ENCODE results near the gene LAMP1. TPM values are rescaled to one million over a fixed set of nuclear protein-coding genes. Genes with fewer than 3 reads are reported as not detected.

LAMP1 gene
- total RNA-seq, 1 donor from 2014 or later: 413 TPM

- H3K4me1 Mint-ChIP-seq (ENCODE audit: unreplicated experiment): no peaks in the 10 kb centered on the region
- no peaks in the 10 kb centered on the region for H3K27me3 Mint-ChIP-seq (ENCODE audit: unreplicated experiment)
- H3K9me3 Mint-ChIP-seq (ENCODE audit: unreplicated experiment): no peaks in the 10 kb centered on the region
- DNase-seq (ENCODE audit: extremely low spot score, unreplicated experiment): no peak
- H3K4me3 Mint-ChIP-seq (ENCODE audit: unreplicated experiment): no peak overlapping the region
- H3K36me3 Mint-ChIP-seq (ENCODE audit: unreplicated experiment): no peaks in the 10 kb centered on the region
- no peak for TF ChIP-seq CTCF (IDR thresholded peaks at IDR 0.05)
- H3K27ac Mint-ChIP-seq (ENCODE audit: unreplicated experiment): no peak overlapping the region
Observed at GRCh38 chr13:113349050-113349449, 52.0 kb downstream of the LAMP1 start.

GRCh38 chr13:113349491-113349890 is 52.5 kb downstream of the LAMP1 start:
- Mint-ChIP-seq H3K9me3 (ENCODE audit: unreplicated experiment) (no peaks in the 10 kb centered on the region), H3K36me3 (ENCODE audit: unreplicated experiment) (no peaks in the 10 kb centered on the region), H3K4me1 (ENCODE audit: unreplicated experiment) (no peaks in the 10 kb centered on the region), H3K27ac (ENCODE audit: unreplicated experiment) (no peak overlapping the region), H3K27me3 (ENCODE audit: unreplicated experiment) (no peaks in the 10 kb centered on the region), H3K4me3 (ENCODE audit: unreplicated experiment) (no peak overlapping the region)
- no peak for TF ChIP-seq CTCF (IDR thresholded peaks at IDR 0.05)
- DNase-seq (ENCODE audit: extremely low spot score, unreplicated experiment): no peak

- TF ChIP-seq CTCF (IDR thresholded peaks at IDR 0.05): no peak
- H3K4me1 Mint-ChIP-seq (ENCODE audit: unreplicated experiment): no peaks in the 10 kb centered on the region
- H3K27me3 Mint-ChIP-seq (ENCODE audit: unreplicated experiment): no peaks in the 10 kb centered on the region
- H3K27ac Mint-ChIP-seq (ENCODE audit: unreplicated experiment): no peak overlapping the region
- no peaks in the 10 kb centered on the region for H3K36me3 Mint-ChIP-seq (ENCODE audit: unreplicated experiment)
- no peak for DNase-seq (ENCODE audit: extremely low spot score, unreplicated experiment)
- no peaks in the 10 kb centered on the region for H3K9me3 Mint-ChIP-seq (ENCODE audit: unreplicated experiment)
- H3K4me3 Mint-ChIP-seq (ENCODE audit: unreplicated experiment): no peak overlapping the region
Observed at GRCh38 chr13:113350065-113350937, 53.3 kb downstream of the LAMP1 start.

GRCh38 chr13:113350938-113351335 is 53.9 kb downstream of the LAMP1 start:
- H3K4me1 Mint-ChIP-seq (ENCODE audit: unreplicated experiment): no peaks in the 10 kb centered on the region
- no peak overlapping the region for H3K4me3 Mint-ChIP-seq (ENCODE audit: unreplicated experiment)
- DNase-seq (ENCODE audit: extremely low spot score, unreplicated experiment): no peak
- H3K9me3 Mint-ChIP-seq (ENCODE audit: unreplicated experiment): no peaks in the 10 kb centered on the region
- H3K36me3 Mint-ChIP-seq (ENCODE audit: unreplicated experiment): no peaks in the 10 kb centered on the region
- H3K27me3 Mint-ChIP-seq (ENCODE audit: unreplicated experiment): no peaks in the 10 kb centered on the region
- no peak overlapping the region for H3K27ac Mint-ChIP-seq (ENCODE audit: unreplicated experiment)
- no peak for TF ChIP-seq CTCF (IDR thresholded peaks at IDR 0.05)

- no peak for TF ChIP-seq CTCF (IDR thresholded peaks at IDR 0.05)
- no peaks in the 10 kb centered on the region for H3K36me3 Mint-ChIP-seq (ENCODE audit: unreplicated experiment)
- DNase-seq (ENCODE audit: extremely low spot score, unreplicated experiment): no peak
Observed at GRCh38 chr13:113351514-113352026, 54.5 kb downstream of the LAMP1 start.

More at GRCh38 chr13:113351514-113352026, 54.5 kb downstream of the LAMP1 start:
- Mint-ChIP-seq H3K9me3 (ENCODE audit: unreplicated experiment) (no peaks in the 10 kb centered on the region), H3K4me1 (ENCODE audit: unreplicated experiment) (no peaks in the 10 kb centered on the region), H3K4me3 (ENCODE audit: unreplicated experiment) (no peak overlapping the region), H3K27ac (ENCODE audit: unreplicated experiment) (no peak overlapping the region), H3K27me3 (ENCODE audit: unreplicated experiment) (no peaks in the 10 kb centered on the region)
